UCSD-AML1 (cell line): ENCODE data around the gene STYXL1.

Source experiments
- DNase-seq: peaks from one replicate; lab custom pipeline; 2025; ENCODE audit not compliant: unreplicated experiment; lab: John Stamatoyannopoulos, UW

Gene STYXL1

DNA sequence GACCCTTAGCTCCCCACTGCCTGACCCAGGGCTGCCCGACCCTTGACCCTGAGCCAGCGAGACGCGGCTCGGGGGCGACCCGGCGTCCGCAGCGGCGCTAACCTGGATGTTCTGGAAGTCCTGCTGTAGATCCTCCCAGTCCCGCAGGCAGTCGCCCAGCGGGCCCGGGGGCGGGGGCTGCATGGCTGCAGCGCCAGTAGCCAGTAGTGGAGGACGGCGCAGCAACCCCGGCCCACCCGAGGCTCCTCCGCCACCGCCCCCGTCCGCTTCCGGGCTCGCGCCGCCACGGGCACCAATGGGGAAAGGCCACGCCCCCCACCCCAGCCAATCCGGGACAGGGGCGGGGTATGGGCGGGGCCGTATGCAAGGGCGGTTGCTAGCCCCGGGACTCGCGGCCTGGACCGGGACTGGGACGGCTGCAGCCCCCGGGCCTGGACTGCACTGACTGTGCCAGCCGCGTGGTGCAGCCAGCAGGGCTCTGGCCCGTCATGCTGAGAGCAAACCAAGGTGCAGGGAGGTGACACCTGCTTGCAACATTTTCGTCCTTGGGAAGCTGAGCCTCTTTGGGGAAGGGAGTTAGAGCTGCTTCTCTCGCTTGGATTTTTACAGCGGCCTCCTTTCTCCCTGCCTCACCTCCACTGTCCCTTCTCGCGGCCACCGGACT, 53.3 kb downstream of the STYXL1 start, which contains the start of gene TMEM120A:
TMEM120A (minus strand) TSS at position 208 of the 664 bp plus-strand sequence; CDS start at position 183, 25 bp downstream.
- DNase-seq: peak; percentile 80

DNA sequence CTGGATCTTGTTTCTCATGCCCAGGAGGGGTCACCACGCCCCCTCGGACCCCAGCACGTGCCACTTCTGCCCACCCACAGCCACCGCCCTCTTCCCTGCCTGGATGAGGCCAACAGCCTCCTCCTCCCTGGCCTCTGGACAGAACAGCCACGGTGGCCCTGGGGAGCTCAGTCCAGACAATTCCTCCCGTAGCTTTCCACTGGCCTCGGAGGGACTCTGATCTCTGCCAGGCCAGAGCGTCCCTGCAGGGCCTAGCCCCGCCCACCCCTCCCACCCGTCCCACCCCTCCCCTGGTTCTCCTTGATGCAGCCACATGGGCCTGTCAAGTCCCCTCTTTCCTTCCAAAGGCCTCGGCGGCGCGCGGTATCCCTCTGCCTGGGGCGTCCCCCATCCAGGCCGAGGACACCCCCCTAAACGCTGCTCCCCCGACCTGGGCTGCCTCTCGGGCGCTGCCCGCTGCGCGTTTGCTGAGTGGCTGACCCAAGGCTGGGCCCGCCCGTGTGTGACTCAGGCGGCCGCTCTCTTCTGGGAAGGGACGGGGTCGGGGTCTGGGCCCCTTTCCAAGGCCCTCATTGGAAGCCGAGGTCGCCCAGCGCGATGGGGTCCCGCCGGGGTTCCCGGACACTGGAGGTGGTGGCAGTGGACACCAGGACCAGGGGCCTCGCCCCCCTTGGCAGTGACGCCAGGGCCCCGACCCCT, 54.0 kb downstream of the STYXL1 start:
- no peak for DNase-seq

- DNase-seq: no peak
These were observed 55.6 kb downstream of the STYXL1 start for GRCh38 chr7:75992083-75992755.

DNA sequence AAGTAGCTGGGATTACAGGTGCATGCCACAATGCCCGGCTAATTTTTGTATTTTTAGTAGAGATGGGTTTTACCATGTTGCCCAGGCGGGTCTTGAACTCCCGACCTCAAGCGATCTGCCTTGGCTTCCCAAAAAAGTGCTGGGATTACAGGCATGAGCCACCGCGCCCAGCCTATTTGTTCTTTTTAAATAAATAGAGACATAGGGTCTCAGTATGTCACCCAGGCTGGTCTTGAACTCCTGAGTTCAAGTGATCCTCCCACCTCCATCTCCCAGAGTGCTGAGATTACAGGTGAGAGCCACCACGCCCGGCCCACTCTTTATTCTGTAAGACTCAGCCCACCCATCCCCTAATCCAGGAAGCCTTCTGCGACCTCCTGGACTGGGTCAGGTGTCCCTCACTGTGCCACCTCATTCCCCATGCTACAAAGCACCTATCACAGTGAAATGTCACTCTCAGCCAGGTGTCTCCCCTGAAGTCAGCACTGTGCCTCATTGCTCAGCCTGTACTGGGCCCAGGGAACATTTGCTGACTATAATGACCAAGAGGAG, 56.2 kb downstream of the STYXL1 start:
- DNase-seq: no peak

GRCh38 chr7:75989500-75990388, 58.1 kb downstream of the STYXL1 start:
- no peak for DNase-seq

GRCh38 chr7:75988568-75989499, 59.0 kb downstream of the STYXL1 start:
- DNase-seq: no peak

- no peak for DNase-seq
These were observed 59.8 kb downstream of the STYXL1 start for GRCh38 chr7:75987805-75988567.

DNA sequence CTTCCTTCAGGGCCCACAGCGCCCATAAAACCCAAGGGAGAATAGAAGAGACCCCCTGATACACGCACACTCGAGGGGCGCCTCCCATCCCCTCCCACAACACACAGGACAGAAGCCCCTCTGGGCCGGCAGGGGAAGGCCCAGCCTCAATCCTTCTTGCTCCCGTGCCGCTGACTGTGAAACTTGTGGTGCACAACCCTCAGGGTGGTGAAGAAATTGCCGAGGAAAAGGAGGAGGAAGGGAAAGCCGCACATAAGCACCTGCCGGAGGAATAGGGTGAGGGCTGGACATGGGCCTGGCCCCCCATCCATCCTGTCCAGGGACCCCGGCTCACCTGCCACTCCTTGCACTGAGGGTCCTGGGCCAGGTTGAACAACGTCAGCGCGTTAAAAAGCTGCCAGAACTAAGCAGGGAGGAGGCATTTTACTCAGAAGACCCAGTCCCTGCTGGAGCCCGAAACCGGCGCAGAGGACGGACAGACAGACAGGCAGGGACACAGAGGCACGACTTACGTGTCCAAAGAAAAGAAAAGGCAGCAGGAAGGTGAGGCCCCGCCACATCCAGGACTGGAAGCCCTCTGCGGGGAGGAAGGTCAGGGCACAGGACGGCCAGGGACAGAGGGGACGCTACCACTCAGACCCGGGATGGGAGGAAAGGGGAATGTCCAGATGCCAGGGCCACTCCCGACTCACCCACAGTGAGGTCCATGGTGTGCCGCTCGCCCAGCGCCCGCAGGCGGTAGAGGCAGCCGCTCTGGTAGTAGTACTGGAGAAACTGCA, 60.6 kb downstream of the STYXL1 start:
- DNase-seq: no peak

DNA sequence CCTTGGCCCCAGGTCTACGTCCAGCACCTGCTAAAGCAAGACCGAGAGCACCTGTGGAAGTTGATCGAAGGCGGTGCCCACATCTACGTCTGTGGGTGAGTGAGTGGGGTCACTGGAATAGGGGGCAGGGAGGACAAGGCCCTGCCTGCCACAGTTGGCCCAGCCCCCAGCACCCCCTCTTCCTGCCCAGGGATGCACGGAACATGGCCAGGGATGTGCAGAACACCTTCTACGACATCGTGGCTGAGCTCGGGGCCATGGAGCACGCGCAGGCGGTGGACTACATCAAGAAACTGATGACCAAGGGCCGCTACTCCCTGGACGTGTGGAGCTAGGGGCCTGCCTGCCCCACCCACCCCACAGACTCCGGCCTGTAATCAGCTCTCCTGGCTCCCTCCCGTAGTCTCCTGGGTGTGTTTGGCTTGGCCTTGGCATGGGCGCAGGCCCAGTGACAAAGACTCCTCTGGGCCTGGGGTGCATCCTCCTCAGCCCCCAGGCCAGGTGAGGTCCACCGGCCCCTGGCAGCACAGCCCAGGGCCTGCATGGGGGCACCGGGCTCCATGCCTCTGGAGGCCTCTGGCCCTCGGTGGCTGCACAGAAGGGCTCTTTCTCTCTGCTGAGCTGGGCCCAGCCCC, 61.5 kb downstream of the STYXL1 start:
- DNase-seq: no peak

DNA sequence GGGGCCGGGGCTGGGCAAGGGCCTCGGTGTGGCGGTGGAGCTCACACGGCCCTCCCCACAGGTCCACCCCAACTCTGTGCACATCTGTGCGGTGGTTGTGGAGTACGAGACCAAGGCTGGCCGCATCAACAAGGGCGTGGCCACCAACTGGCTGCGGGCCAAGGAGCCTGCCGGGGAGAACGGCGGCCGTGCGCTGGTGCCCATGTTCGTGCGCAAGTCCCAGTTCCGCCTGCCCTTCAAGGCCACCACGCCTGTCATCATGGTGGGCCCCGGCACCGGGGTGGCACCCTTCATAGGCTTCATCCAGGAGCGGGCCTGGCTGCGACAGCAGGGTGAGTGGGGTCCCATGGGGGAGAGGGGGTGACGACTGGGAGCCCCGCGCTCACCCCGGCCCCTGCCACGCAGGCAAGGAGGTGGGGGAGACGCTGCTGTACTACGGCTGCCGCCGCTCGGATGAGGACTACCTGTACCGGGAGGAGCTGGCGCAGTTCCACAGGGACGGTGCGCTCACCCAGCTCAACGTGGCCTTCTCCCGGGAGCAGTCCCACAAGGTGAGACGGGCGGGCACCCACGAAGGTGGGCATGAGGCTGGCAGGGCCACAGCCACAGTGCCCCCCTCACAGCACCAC, 62.2 kb downstream of the STYXL1 start:
- DNase-seq: no peak

DNA sequence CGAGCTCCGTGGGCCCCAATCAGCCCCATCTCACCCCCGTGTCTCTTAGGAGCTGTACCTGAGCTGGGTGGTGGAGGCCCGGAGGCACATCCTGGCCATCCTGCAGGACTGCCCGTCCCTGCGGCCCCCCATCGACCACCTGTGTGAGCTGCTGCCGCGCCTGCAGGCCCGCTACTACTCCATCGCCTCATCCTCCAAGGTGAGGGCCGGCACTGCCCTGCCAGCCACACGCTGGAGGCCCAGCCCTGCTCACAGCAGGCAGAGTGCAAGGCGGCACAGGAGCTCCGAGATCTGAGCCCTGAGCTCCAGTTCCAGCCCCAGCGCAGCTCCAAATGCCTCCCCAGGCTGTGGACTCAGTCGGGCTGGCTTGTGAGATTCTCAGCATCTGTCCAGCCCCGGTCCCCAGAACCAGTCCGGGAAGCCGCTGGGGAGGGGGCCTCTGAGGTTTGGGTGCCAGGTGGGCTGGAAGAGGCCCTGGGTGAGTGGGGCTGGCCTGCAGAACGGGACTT, 62.7 kb downstream of the STYXL1 start:
- DNase-seq: no peak

DNA sequence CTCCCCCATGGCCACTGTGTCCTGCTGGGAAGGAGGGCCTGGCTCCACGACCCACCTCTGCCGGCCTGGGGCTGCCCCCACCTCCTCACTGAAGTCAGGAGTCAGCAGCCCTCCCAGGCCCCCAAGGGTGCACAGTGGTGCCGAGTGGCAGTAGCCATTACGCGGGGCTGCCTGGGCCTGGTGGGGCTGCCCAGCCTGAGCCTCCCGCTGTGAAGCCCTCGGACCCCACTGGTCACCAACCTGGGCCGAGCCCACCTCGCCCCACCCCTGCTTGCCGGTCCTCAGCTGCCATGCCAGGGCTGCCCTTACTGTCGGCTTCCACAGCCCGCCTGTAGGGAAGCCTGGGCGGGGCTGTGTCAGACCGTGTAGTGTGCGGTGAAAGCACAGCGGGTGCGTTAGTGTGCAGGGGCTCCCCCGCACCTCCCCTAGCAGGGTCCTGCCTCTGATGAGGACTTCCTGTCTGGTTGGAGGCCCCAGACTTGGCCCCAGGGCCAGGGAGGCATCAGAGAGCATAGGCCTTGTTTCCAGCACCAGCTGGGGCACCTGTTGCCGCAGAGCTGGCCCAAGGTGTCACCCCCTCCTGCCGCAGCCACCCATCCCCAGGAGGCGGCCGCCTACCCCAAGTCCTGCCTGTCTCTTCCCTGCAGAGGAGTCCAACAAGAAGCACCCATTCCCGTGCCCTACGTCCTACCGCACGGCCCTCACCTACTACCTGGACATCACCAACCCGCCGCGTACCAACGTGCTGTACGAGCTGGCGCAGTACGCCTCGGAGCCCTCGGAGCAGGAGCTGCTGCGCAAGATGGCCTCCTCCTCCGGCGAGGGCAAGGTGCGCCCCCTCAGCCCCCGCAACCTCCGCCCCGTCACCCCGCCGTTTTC, 63.4 kb downstream of the STYXL1 start:
- DNase-seq: no peak

- no peak for DNase-seq
These were observed 64.2 kb downstream of the STYXL1 start for GRCh38 chr7:75983471-75984129.

- DNase-seq: no peak
These were observed 65.3 kb downstream of the STYXL1 start for GRCh38 chr7:75982306-75983064.
